ENCODE data around the gene MPZL1. TPM values are rescaled to one million over a fixed set of nuclear protein-coding genes. Genes with fewer than 3 reads are reported as not detected.
"Not testable (repeated sequence)": the region's sequence is repeated elsewhere in the genome, so short reads cannot be mapped to it uniquely, and the experiment has no call there.

Gene MPZL1
- total and polyA plus RNA-seq, 8 donors = 6.3 to 46.6 (median 19.2) TPM

DNA sequence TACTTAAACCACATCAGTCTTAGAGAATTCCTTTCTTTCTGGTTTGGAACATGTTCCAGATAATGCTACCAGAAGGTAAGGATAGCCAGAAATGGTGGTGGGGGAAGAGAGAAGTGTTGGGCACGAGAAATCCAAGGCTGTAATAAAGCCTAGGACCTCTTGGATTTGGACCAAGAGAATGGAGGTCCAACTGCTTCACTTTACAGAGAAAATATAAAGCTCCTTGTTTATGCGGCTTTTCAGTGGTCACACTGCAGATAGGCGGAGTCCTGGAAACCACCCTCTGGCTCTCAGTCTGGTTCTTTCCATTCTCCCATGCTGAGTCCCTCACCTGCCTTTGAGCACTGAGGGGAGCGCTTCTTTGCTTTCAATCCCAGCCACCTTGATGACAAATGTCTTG lies 104.3 kb downstream of the MPZL1 start:
- FAIRE-seq = no peak
- H3K36me3 ChIP-seq = no peaks in the 10 kb centered on the region
- intact Hi-C loops (cut with DNase I) = loop anchor here in 1 of 3 donors (5.0 kb wide), 1 partner anchor 321 kb away; no protein-coding TSS in a partner anchor
- H3K27ac ChIP-seq = no peak overlapping the region
- no peaks in the 10 kb centered on the region for H3K27me3 ChIP-seq
- TF ChIP-seq, protein P1, sequence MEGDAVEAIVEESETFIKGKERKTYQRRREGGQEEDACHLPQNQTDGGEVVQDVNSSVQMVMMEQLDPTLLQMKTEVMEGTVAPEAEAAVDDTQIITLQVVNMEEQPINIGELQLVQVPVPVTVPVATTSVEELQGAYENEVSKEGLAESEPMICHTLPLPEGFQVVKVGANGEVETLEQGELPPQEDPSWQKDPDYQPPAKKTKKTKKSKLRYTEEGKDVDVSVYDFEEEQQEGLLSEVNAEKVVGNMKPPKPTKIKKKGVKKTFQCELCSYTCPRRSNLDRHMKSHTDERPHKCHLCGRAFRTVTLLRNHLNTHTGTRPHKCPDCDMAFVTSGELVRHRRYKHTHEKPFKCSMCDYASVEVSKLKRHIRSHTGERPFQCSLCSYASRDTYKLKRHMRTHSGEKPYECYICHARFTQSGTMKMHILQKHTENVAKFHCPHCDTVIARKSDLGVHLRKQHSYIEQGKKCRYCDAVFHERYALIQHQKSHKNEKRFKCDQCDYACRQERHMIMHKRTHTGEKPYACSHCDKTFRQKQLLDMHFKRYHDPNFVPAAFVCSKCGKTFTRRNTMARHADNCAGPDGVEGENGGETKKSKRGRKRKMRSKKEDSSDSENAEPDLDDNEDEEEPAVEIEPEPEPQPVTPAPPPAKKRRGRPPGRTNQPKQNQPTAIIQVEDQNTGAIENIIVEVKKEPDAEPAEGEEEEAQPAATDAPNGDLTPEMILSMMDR (IDR thresholded peaks at IDR 0.05) = no peak
- 88 to 96% methylated on average over 4 of the region's 4 CpGs for WGBS, 2 donors
- no peaks in the 10 kb centered on the region for H3K4me1 ChIP-seq
- H3K9me3 ChIP-seq = no peaks in the 10 kb centered on the region
- no peak for DNase-seq
- H3K4me3 ChIP-seq = no peak overlapping the region
- ATAC-seq = no peak

GRCh38 chr1:167829868-167830267 lies 108.1 kb downstream of the MPZL1 start:
- no peak for ATAC-seq
- no peak for DNase-seq
- no peaks in the 10 kb centered on the region for H3K4me1 ChIP-seq
- no peaks in the 10 kb centered on the region for H3K36me3 ChIP-seq
- H3K27me3 ChIP-seq = no peaks in the 10 kb centered on the region
- intact Hi-C loops (cut with DNase I) = loop anchor here in 1 of 3 donors (5.0 kb wide), 1 partner anchor 317 kb away; no protein-coding TSS in a partner anchor
- no peak overlapping the region for H3K4me3 ChIP-seq
- no peak for FAIRE-seq
- WGBS, 2 donors = 62 to 65% methylated on average over 2 of the region's 2 CpGs
- TF ChIP-seq, protein P1 (IDR thresholded peaks at IDR 0.05) = no peak
- H3K9me3 ChIP-seq = no peaks in the 10 kb centered on the region
- no peak overlapping the region for H3K27ac ChIP-seq

DNA sequence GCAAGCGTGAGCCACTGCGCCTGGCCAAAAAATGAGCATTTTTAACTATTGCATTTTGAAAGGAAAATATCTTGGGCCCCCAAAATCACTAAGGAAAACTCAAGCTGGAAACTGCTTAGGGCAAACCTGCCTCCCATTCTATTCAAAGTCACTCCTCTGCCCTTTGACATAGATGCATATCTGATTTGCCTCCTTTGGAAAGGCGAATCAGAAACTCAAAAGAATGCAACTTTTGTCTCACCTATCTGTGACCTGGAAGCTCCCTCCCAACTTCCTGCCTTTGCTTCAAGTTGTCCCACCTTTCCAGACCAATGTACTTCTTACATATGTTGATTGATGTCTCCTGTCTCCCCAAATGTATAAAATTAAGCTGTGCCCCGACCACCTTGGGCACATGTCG lies 108.9 kb downstream of the MPZL1 start:
- H3K4me3 ChIP-seq; H3K36me3 ChIP-seq; H3K9me3 ChIP-seq; FAIRE-seq; H3K27ac ChIP-seq; DNase-seq; H3K4me1 ChIP-seq; H3K27me3 ChIP-seq; intact Hi-C loops (cut with DNase I); ATAC-seq: not testable (repeated sequence)
- 73 to 75% methylated on average over 5 of the region's 5 CpGs for WGBS, 2 donors

GRCh38 chr1:167832693-167833092 lies 110.9 kb downstream of the MPZL1 start:
- intact Hi-C loops (cut with DNase I) = no loop called here
- TF ChIP-seq, protein P1 (IDR thresholded peaks at IDR 0.05) = no peak
- H3K4me1 ChIP-seq = no peaks in the 10 kb centered on the region
- no peaks in the 10 kb centered on the region for H3K9me3 ChIP-seq
- 83 to 85% methylated on average over 5 of the region's 5 CpGs for WGBS, 2 donors
- no peak overlapping the region for H3K4me3 ChIP-seq
- FAIRE-seq = no peak
- no peak for ATAC-seq
- H3K27ac ChIP-seq = no peak overlapping the region
- no peaks in the 10 kb centered on the region for H3K36me3 ChIP-seq
- no peak for DNase-seq
- no peaks in the 10 kb centered on the region for H3K27me3 ChIP-seq

- ATAC-seq = no peak
- Histone ChIP-seq H3K9me3 (no peaks in the 10 kb centered on the region), H3K27ac (no peak overlapping the region), H3K36me3 (no peaks in the 10 kb centered on the region), H3K4me1 (no peaks in the 10 kb centered on the region), H3K4me3 (no peak overlapping the region), H3K27me3 (no peaks in the 10 kb centered on the region)
- intact Hi-C loops (cut with DNase I) = no loop called here
- FAIRE-seq = no peak
- DNase-seq = no peak
- TF ChIP-seq, protein P1 (IDR thresholded peaks at IDR 0.05) = no peak
Observed at GRCh38 chr1:167833904-167834303, 112.1 kb downstream of the MPZL1 start.

Data from pancreas (tissue), 10 donors.